D721Med (cell line): ENCODE measurements around the gene ADAMTSL1.

Experiments
- DNase-seq: peaks from one replicate; pipeline ENCODE4 v3.0.0; 2011; ENCODE audit warnings: low spot score; ENCODE audit not compliant: insufficient read length
- FAIRE-seq: peaks from 2 replicates; lab custom pipeline; 2011; peaks lifted over from hg19 to GRCh38; lab: Jason Lieb, UNC
- TF ChIP-seq, protein P1 (sequence below): IDR thresholded peaks from 2 replicates; pipeline ENCODE4 v1.5.1; 2012; ENCODE audit warnings: mild to moderate bottlenecking, control low read depth; ENCODE audit not compliant: insufficient read depth; ENCODE audit errors: missing control alignments

Gene ADAMTSL1

DNA sequence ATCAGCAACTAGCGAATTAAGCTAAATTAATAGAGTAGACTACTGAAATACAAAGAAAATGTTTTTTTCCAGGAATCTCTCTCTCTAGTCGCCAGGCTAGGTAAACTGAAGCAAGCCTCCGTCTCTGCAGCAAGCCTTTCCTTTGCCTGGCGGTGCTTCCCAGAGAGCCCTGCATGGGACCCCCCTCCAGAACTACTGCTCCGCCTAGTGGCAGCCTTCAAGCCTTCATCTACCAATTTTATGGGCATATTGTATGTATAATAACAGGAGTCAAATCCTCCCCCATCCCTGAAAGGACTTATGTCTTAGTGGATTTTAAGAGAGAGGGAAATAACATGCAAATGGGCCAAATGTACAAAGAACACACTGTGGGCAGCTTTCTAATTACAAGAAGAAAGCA is 317.1 kb downstream of the ADAMTSL1 start:
- FAIRE-seq (no peak), DNase-seq (no peak)
- TF ChIP-seq, protein P1, sequence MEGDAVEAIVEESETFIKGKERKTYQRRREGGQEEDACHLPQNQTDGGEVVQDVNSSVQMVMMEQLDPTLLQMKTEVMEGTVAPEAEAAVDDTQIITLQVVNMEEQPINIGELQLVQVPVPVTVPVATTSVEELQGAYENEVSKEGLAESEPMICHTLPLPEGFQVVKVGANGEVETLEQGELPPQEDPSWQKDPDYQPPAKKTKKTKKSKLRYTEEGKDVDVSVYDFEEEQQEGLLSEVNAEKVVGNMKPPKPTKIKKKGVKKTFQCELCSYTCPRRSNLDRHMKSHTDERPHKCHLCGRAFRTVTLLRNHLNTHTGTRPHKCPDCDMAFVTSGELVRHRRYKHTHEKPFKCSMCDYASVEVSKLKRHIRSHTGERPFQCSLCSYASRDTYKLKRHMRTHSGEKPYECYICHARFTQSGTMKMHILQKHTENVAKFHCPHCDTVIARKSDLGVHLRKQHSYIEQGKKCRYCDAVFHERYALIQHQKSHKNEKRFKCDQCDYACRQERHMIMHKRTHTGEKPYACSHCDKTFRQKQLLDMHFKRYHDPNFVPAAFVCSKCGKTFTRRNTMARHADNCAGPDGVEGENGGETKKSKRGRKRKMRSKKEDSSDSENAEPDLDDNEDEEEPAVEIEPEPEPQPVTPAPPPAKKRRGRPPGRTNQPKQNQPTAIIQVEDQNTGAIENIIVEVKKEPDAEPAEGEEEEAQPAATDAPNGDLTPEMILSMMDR: peak; percentile 33

DNA sequence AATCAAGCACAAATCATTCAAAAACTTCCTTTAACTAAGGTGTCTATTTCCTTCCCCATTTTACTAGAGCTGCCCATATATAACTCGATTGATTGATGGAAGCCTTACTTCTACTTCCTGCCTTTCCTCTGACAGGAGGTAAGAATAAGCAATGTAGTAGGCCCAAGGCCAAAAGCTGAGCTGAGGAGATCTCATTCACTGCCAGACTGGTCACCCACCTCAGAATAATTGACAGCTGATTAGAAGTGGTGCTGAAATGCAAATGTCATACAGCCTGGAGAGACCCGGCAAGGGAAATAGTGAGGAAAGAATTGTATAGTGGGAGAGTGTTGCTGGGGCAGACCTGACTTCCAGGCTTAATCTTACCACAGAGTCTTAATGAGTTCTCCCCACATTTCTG is 319.2 kb downstream of the ADAMTSL1 start:
- DNase-seq (no peak), FAIRE-seq (no peak)
- TF ChIP-seq, protein P1: no peak

DNA sequence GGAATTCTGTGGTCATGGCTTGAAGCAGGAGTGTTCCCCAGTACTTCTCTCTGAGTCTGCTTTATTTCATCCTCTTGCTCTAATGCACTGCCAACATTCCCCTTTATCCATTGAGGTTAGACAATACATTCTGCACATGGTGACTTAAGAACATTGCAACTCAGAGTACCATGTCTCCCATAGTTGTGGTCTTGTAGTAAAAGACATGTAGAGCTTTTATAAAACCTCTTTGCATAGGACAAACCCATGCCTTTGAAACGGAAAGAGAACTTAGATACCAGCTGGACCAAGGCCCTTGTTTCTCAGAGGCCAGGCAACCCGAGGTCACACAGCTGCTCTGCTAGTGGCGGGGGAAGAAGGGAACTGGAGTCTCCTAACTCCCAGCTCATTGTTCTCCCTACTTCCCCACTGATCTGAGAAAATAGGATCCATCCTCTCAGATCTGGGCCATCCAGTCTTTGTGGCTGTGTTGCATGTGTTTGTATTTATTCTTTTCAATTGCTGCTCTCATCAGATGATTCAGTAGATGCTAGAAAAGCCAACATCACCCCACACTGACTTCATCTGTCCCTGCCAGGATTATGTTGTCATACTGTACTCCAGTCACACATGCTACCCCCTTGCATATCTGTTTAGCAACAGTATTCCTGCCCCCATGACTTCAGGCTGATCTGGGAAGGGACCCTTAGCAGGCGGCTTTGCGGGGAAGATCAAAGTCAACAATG is 322.2 kb downstream of the ADAMTSL1 start:
- DNase-seq: no peak
- TF ChIP-seq, protein P1: no peak
- peak; percentile 41 for FAIRE-seq

DNA sequence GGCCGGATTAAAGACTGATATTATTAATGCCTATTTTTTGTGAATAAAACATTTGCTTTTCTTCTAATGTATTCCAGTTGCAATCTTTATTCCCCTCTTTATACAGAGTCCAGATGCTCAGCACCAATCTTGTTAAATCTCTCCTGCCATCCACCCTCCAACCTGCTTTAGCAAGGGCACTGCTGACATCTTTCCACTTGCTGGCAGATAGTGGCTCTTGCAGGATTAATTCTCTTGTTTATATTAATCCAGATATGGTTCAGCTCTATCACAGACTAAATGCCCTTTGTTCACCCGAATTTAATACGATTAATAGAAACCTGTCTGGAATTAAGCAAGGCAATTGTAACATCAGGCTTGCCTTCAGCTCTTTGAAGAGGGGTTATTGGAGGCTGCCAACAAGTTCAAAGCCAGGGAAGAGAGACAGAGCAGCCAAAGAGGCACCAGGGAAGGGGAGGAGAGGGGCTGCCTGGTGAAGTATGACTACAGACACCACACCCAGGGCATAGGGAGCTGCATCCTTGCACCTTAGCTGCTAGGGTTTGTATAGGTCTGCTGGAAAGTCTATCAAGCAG is 322.8 kb downstream of the ADAMTSL1 start:
- TF ChIP-seq, protein P1: no peak
- no peak for DNase-seq
- FAIRE-seq: peak; percentile 61

DNA sequence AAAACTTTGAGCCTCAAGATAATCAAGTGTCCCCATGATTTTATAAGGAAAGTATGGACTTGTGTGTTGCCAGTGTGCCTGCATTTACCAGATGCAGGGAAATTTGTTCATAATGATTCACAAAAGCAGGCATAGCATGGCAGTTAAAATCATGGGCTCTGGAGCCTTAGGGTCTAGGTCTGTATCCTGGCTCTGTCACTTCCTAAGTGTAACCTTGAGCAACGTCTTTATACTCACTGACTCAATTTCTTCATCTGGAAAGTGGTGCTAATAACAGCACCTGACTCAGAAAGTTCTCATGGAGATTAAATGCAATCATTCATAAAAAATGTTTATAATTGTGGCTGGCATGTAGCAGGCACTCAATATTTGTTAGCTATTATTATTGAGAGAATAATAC is 324.2 kb downstream of the ADAMTSL1 start:
- TF ChIP-seq, protein P1: no peak
- DNase-seq (no peak), FAIRE-seq (no peak)

DNA sequence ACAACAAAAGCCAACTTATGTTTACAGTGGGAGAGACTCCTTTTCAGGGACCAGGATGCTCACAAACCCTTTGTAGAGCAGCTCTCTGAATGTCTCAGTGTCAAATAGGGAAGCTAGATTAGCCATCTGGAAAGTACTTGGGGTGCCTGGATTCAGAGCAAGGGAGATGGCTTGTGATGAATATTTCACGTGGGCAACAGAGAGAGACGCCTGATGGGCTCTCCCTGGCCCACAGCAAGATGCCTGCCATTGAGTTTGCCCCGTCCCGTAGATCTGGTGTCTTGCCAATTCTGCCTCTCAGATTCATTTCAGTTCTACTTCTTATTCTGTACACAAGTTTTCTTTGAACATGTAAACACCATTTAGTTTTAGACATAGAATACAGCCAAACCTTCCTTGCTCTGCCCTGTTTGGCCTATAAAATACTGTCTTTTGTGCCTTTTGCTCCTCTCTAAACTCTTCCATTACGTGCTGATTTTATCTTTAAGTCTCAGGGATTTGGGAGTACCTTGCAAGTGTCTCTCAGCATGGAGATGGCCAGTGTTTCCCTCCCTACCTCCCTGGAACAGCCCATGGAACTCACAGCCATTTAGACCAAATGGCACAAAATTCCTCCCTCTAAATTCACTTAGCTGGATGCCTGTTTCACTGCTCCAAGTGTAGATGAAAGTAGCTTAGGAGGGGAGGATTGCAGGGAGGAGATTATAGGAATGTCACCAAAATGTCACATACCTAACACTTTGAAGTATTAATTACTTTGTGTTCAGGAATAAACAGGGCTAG is 324.7 kb downstream of the ADAMTSL1 start:
- TF ChIP-seq, protein P1: no peak
- no peak for DNase-seq
- no peak for FAIRE-seq

DNA sequence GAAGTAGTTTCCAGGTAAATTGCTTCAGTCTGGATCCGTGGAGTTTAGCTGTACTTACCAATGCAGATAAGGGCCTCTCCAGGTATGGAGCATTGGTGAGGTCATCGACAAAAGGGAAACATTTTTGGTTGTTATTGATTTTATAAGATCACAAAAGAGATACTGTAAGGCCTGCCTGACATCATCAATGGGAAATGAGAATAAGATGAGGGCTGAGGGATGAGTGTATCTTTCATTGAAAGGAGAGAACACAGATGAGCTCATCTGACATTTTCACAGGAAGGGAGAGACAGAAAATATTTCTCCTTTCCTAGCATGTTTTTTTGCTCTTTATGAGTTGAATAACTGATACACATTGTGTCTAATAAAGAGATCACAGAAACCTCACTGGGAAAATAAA is 325.5 kb downstream of the ADAMTSL1 start:
- no peak for FAIRE-seq
- TF ChIP-seq, protein P1: no peak
- DNase-seq: no peak
